ENCODE data around the gene SEMA4C. TPM values are rescaled to one million over a fixed set of nuclear protein-coding genes. Genes with fewer than 3 reads are reported as not detected.
A peak's percentile ranks its signal among the peaks of the same experiment; 100 is the strongest.

SEMA4C gene
- total RNA-seq, 1 donor from 2014 or later: 39.1 TPM

DNA sequence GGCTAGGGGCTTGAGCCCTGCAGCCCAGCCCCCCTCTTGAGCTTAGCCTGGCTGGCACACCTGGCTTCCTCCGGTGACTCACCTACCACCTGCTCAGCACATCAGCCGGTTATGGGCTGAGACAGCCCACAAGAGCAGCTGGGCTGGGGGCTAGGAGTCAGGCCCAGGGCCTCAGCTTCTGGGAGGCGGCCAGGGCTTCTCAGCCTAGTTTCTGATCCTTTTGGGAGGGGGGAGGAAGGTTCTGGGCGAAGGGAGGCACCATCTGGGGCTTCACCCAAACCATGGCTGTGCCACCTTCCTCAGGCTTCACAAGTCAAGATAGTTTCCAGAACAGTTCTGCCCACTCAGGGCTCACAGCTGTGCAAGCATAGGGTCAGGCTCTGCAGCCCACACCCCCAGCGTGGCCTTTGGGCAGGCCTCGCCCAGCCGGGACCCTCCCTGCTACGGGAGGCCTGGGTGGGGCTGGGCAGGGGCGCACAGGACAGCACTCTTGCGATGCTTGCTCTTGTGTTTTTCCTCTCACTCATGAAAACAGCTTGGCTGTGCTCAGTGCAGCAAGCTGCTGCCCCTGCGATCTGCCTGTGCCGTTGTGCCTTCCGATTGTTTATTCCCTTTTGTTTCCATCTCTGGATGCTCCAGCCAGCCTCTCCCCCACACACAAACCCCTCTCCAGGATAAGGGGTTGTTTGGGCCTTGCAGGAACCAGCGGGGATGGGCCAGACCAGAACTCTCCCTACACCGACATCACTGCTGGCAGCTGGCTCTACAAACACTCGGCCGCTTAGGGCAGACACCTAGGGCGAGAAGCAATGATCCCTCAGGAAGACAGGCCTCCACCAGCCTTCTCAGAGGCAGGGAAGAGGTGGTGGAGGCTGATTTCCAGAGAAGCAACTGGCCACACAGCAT, 26.1 kb upstream of the SEMA4C start:
- Mint-ChIP-seq H3K9me3 (no peaks in the 10 kb centered on the region), H3K4me3 (no peak overlapping the region), H3K27me3 (ENCODE audit: insufficient read depth, low read depth) (peaks cover 9% of the 10 kb centered on the region), H3K27ac (no peak overlapping the region), H3K36me3 (no peaks in the 10 kb centered on the region), H3K4me1 (peaks cover 32% of the 10 kb centered on the region)
- Histone ChIP-seq H3K9ac (no peak overlapping the region), H3K36me3 (no peaks in the 10 kb centered on the region), H3K79me2 (ENCODE audit: low read depth) (no peaks in the 10 kb centered on the region), H4K20me1 (ENCODE audit: low read depth) (no peaks in the 10 kb centered on the region), H3K27ac (no peak overlapping the region), H3K4me1 (peaks cover 21% of the 10 kb centered on the region), H3K4me2 (peak overlapping the region; percentile 4), H3K9me3 (ENCODE audit: low read depth) (no peaks in the 10 kb centered on the region), H3K4me3 (no peak overlapping the region), H3K27me3 (no peaks in the 10 kb centered on the region), H2AFZ (replicated peaks) (peak overlapping the region; percentile 79), H3F3A (ENCODE audit: low read depth) (peaks cover 4% of the 10 kb centered on the region)
- TF ChIP-seq, protein P1, sequence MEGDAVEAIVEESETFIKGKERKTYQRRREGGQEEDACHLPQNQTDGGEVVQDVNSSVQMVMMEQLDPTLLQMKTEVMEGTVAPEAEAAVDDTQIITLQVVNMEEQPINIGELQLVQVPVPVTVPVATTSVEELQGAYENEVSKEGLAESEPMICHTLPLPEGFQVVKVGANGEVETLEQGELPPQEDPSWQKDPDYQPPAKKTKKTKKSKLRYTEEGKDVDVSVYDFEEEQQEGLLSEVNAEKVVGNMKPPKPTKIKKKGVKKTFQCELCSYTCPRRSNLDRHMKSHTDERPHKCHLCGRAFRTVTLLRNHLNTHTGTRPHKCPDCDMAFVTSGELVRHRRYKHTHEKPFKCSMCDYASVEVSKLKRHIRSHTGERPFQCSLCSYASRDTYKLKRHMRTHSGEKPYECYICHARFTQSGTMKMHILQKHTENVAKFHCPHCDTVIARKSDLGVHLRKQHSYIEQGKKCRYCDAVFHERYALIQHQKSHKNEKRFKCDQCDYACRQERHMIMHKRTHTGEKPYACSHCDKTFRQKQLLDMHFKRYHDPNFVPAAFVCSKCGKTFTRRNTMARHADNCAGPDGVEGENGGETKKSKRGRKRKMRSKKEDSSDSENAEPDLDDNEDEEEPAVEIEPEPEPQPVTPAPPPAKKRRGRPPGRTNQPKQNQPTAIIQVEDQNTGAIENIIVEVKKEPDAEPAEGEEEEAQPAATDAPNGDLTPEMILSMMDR (IDR thresholded peaks at IDR 0.05): no peak
- no peak for TF ChIP-seq EZH2phosphoT487 (IDR thresholded peaks at IDR 0.05)
- no peak for TF ChIP-seq EZH2 (IDR thresholded peaks at IDR 0.05)
- no peak for DNase-seq (ENCODE audit: low spot score)

DNA sequence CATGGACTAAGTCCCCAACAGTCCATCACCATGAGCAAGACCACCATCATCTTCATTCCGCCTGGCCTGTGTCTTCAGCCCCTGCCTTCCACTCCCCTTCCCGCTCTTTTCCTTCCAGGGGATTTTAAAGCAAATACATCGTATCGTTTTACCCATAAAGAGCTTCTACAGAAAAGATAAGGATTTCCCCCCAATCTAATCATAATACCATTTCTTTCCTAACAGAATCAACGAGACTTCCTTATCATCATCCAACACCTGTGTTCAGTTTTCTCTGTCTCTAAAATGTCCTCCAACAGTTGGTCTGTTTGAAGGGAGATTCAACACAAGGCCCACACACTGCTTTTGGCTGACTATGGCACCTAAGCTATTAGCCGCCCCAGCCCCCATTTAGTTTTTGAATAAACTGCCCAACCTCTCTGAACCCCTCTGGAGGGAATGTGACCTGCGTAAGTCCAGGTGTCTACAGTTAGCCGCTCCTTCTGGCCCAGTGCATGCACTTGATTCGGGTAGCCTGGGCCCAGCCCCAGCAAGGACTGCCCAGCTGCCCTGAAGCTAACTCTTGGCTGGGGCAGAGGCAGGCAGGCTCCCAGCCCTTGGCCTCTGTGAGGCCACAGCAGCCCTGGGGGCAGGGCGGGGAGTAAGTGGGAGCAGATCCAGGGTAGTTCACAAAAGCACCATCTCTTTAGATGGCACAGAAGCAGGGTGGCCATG, 25.3 kb upstream of the SEMA4C start:
- no peaks in the 10 kb centered on the region for H4K20me1 ChIP-seq (ENCODE audit: low read depth)
- peaks cover 10% of the 10 kb centered on the region for H3F3A ChIP-seq (ENCODE audit: low read depth)
- TF ChIP-seq, protein P1 (IDR thresholded peaks at IDR 0.05): no peak
- TF ChIP-seq EZH2 (IDR thresholded peaks at IDR 0.05) (no peak), EZH2phosphoT487 (IDR thresholded peaks at IDR 0.05) (no peak)
- H2AFZ ChIP-seq (replicated peaks): no peak overlapping the region
- H3K4me2 ChIP-seq: peak overlapping the region; percentile 4
- H3K36me3 Mint-ChIP-seq: no peaks in the 10 kb centered on the region
- no peak overlapping the region for H3K9ac ChIP-seq
- H3K4me1 Mint-ChIP-seq: peaks cover 40% of the 10 kb centered on the region
- peak overlapping the region; percentile 20 for H3K27ac Mint-ChIP-seq
- H3K4me3 ChIP-seq: no peak overlapping the region
- H3K4me3 Mint-ChIP-seq: no peak overlapping the region
- H3K27me3 ChIP-seq: no peaks in the 10 kb centered on the region
- peaks cover 29% of the 10 kb centered on the region for H3K4me1 ChIP-seq
- no peaks in the 10 kb centered on the region for H3K36me3 ChIP-seq
- H3K79me2 ChIP-seq (ENCODE audit: low read depth): no peaks in the 10 kb centered on the region
- H3K27me3 Mint-ChIP-seq (ENCODE audit: insufficient read depth, low read depth): peaks cover 12% of the 10 kb centered on the region
- H3K9me3 ChIP-seq (ENCODE audit: low read depth): no peaks in the 10 kb centered on the region
- DNase-seq (ENCODE audit: low spot score): no peak
- H3K9me3 Mint-ChIP-seq: no peaks in the 10 kb centered on the region
- H3K27ac ChIP-seq: no peak overlapping the region

DNA sequence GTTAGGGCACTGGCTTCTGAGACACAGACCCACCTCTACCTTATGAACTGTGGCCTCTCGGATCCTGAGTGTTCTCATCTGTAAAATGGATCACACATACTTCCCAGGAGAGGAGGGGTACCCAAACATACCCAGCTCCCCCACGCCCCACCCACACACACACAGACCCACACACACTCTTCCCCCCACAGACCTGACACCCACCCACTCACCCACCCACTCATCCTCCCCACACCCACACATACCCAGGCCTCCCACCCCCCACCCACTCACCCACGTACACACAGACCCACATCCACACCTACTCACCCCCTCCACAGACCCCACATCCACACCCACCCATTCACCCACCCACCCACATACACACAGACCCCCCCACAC, 24.3 kb upstream of the SEMA4C start:
- Histone ChIP-seq H2AFZ (replicated peaks) (no peak overlapping the region), H3K36me3 (no peaks in the 10 kb centered on the region), H3K4me3 (no peak overlapping the region), H3K4me2 (no peak overlapping the region), H3K27ac (no peak overlapping the region), H3K27me3 (no peaks in the 10 kb centered on the region), H3K9ac (no peak overlapping the region), H3K4me1 (peaks cover 32% of the 10 kb centered on the region), H3F3A (ENCODE audit: low read depth) (peaks cover 13% of the 10 kb centered on the region), H3K9me3 (ENCODE audit: low read depth) (no peaks in the 10 kb centered on the region), H4K20me1 (ENCODE audit: low read depth) (no peaks in the 10 kb centered on the region), H3K79me2 (ENCODE audit: low read depth) (no peaks in the 10 kb centered on the region)
- Mint-ChIP-seq H3K27me3 (ENCODE audit: insufficient read depth, low read depth) (peaks cover 12% of the 10 kb centered on the region), H3K36me3 (no peaks in the 10 kb centered on the region), H3K4me1 (peaks cover 37% of the 10 kb centered on the region), H3K27ac (no peak overlapping the region), H3K9me3 (no peaks in the 10 kb centered on the region), H3K4me3 (no peak overlapping the region)
- TF ChIP-seq, protein P1 (IDR thresholded peaks at IDR 0.05): no peak
- TF ChIP-seq EZH2 (IDR thresholded peaks at IDR 0.05): no peak
- TF ChIP-seq EZH2phosphoT487 (IDR thresholded peaks at IDR 0.05): no peak
- DNase-seq (ENCODE audit: low spot score): no peak

All from neural progenitor cell (in vitro differentiated cells).